Erythroblast (primary cell): ENCODE data around the gene SHOC1.

Experiments used
- GATA1 ChIP-seq: IDR thresholded peaks from 2 replicates; pipeline ENCODE4 v1.6.1; 2011; ENCODE audit warnings: low read depth, mild to moderate bottlenecking, control low read depth, low read length, moderate library complexity
- POLR2A ChIP-seq: IDR thresholded peaks from 2 replicates; pipeline ENCODE4 v1.6.1; 2011; ENCODE audit warnings: mild to moderate bottlenecking, low read length

GRCh38 chr9:111804636-111805035 is 9.9 kb upstream of the SHOC1 start:
- no peak for TF ChIP-seq POLR2A
- TF ChIP-seq GATA1: no peak
